ENCODE data around the gene ELL. TPM values are rescaled to one million over a fixed set of nuclear protein-coding genes. Genes with fewer than 3 reads are reported as not detected.

ELL gene
- polyA plus RNA-seq, 1 donor: 9.6 TPM

GRCh38 chr19:18519962-18520847 lies 1.7 kb downstream of the ELL start:
- Histone ChIP-seq H3K36me3 (ENCODE audit: control insufficient read depth, insufficient read depth, low read length) (no peaks in the 10 kb centered on the region), H3K9me3 (ENCODE audit: control insufficient read depth, low read depth, low read length) (no peaks in the 10 kb centered on the region), H3K4me1 (ENCODE audit: control insufficient read depth, insufficient read depth, low read length) (peaks cover 41% of the 10 kb centered on the region), H3K27me3 (ENCODE audit: control insufficient read depth, insufficient read depth, low read length) (no peaks in the 10 kb centered on the region), H3K27ac (ENCODE audit: low read length) (peak overlapping the region; percentile 98), H3K4me3 (ENCODE audit: low read length) (peak overlapping the region; percentile 97)
- no CpG with 5 or more reads among the region's 22 CpGs for WGBS (ENCODE audit: insufficient coverage, low lambda C conversion rate)
- peak; percentile 90 to 93 for DNase-seq

GRCh38 chr19:18518639-18519038 lies 3.2 kb downstream of the ELL start:
- Histone ChIP-seq H3K36me3 (ENCODE audit: control insufficient read depth, insufficient read depth, low read length) (no peaks in the 10 kb centered on the region), H3K27me3 (ENCODE audit: control insufficient read depth, insufficient read depth, low read length) (no peaks in the 10 kb centered on the region), H3K4me3 (ENCODE audit: low read length) (no peak overlapping the region), H3K27ac (ENCODE audit: low read length) (peak overlapping the region; percentile 98), H3K9me3 (ENCODE audit: control insufficient read depth, low read depth, low read length) (no peaks in the 10 kb centered on the region), H3K4me1 (ENCODE audit: control insufficient read depth, insufficient read depth, low read length) (peaks cover 54% of the 10 kb centered on the region)
- peak; percentile 58 to 60 for DNase-seq
- no CpG with 5 or more reads among the region's 9 CpGs for WGBS (ENCODE audit: insufficient coverage, low lambda C conversion rate)

- Histone ChIP-seq H3K27me3 (ENCODE audit: control insufficient read depth, insufficient read depth, low read length) (no peaks in the 10 kb centered on the region), H3K4me3 (ENCODE audit: low read length) (no peak overlapping the region), H3K36me3 (ENCODE audit: control insufficient read depth, insufficient read depth, low read length) (no peaks in the 10 kb centered on the region), H3K4me1 (ENCODE audit: control insufficient read depth, insufficient read depth, low read length) (peaks cover 54% of the 10 kb centered on the region), H3K9me3 (ENCODE audit: control insufficient read depth, low read depth, low read length) (no peaks in the 10 kb centered on the region), H3K27ac (ENCODE audit: low read length) (no peak overlapping the region)
- 90% methylated on average over 2 of the region's 4 CpGs for WGBS (ENCODE audit: insufficient coverage, low lambda C conversion rate)
- DNase-seq: no peak
Observed at GRCh38 chr19:18517606-18518005, 4.3 kb downstream of the ELL start.

GRCh38 chr19:18515959-18516358 lies 5.9 kb downstream of the ELL start:
- H3K36me3 ChIP-seq (ENCODE audit: control insufficient read depth, insufficient read depth, low read length): no peaks in the 10 kb centered on the region
- peak overlapping the region; percentile 91 for H3K27ac ChIP-seq (ENCODE audit: low read length)
- no CpG with 5 or more reads among the region's 5 CpGs for WGBS (ENCODE audit: insufficient coverage, low lambda C conversion rate)
- no peaks in the 10 kb centered on the region for H3K27me3 ChIP-seq (ENCODE audit: control insufficient read depth, insufficient read depth, low read length)
- peaks cover 54% of the 10 kb centered on the region for H3K4me1 ChIP-seq (ENCODE audit: control insufficient read depth, insufficient read depth, low read length)
- DNase-seq: no peak
- no peak overlapping the region for H3K4me3 ChIP-seq (ENCODE audit: low read length)
- H3K9me3 ChIP-seq (ENCODE audit: control insufficient read depth, low read depth, low read length): no peaks in the 10 kb centered on the region

GRCh38 chr19:18514800-18515682 lies 6.8 kb downstream of the ELL start:
- WGBS (ENCODE audit: insufficient coverage, low lambda C conversion rate): no CpG with 5 or more reads among the region's 17 CpGs
- Histone ChIP-seq H3K9me3 (ENCODE audit: control insufficient read depth, low read depth, low read length) (no peaks in the 10 kb centered on the region), H3K27ac (ENCODE audit: low read length) (peak overlapping the region; percentile 91), H3K36me3 (ENCODE audit: control insufficient read depth, insufficient read depth, low read length) (no peaks in the 10 kb centered on the region), H3K27me3 (ENCODE audit: control insufficient read depth, insufficient read depth, low read length) (no peaks in the 10 kb centered on the region), H3K4me1 (ENCODE audit: control insufficient read depth, insufficient read depth, low read length) (peaks cover 50% of the 10 kb centered on the region), H3K4me3 (ENCODE audit: low read length) (no peak overlapping the region)
- peak; percentile 93 to 96 for DNase-seq

- no CpG with 5 or more reads among the region's 11 CpGs for WGBS (ENCODE audit: insufficient coverage, low lambda C conversion rate)
- H3K4me3 ChIP-seq (ENCODE audit: low read length): no peak overlapping the region
- no peak overlapping the region for H3K27ac ChIP-seq (ENCODE audit: low read length)
- no peaks in the 10 kb centered on the region for H3K36me3 ChIP-seq (ENCODE audit: control insufficient read depth, insufficient read depth, low read length)
- H3K9me3 ChIP-seq (ENCODE audit: control insufficient read depth, low read depth, low read length): no peaks in the 10 kb centered on the region
- H3K27me3 ChIP-seq (ENCODE audit: control insufficient read depth, insufficient read depth, low read length): no peaks in the 10 kb centered on the region
- H3K4me1 ChIP-seq (ENCODE audit: control insufficient read depth, insufficient read depth, low read length): peaks cover 38% of the 10 kb centered on the region
- no peak for DNase-seq
Observed at GRCh38 chr19:18513868-18514267, 8.0 kb downstream of the ELL start.

GRCh38 chr19:18510216-18510615 lies 11.7 kb downstream of the ELL start:
- no CpG with 5 or more reads among the region's 8 CpGs for WGBS (ENCODE audit: insufficient coverage, low lambda C conversion rate)
- Histone ChIP-seq H3K27ac (ENCODE audit: low read length) (no peak overlapping the region), H3K27me3 (ENCODE audit: control insufficient read depth, insufficient read depth, low read length) (no peaks in the 10 kb centered on the region), H3K36me3 (ENCODE audit: control insufficient read depth, insufficient read depth, low read length) (no peaks in the 10 kb centered on the region), H3K4me3 (ENCODE audit: low read length) (no peak overlapping the region), H3K9me3 (ENCODE audit: control insufficient read depth, low read depth, low read length) (no peaks in the 10 kb centered on the region), H3K4me1 (ENCODE audit: control insufficient read depth, insufficient read depth, low read length) (peaks cover 47% of the 10 kb centered on the region)
- no peak for DNase-seq

GRCh38 chr19:18508585-18508984 lies 13.3 kb downstream of the ELL start:
- Histone ChIP-seq H3K9me3 (ENCODE audit: control insufficient read depth, low read depth, low read length) (no peaks in the 10 kb centered on the region), H3K4me1 (ENCODE audit: control insufficient read depth, insufficient read depth, low read length) (peaks cover 50% of the 10 kb centered on the region), H3K27ac (ENCODE audit: low read length) (peak overlapping the region; percentile 46), H3K36me3 (ENCODE audit: control insufficient read depth, insufficient read depth, low read length) (no peaks in the 10 kb centered on the region), H3K4me3 (ENCODE audit: low read length) (no peak overlapping the region), H3K27me3 (ENCODE audit: control insufficient read depth, insufficient read depth, low read length) (no peaks in the 10 kb centered on the region)
- WGBS (ENCODE audit: insufficient coverage, low lambda C conversion rate): no CpG with 5 or more reads among the region's 7 CpGs
- no peak for DNase-seq

GRCh38 chr19:18507727-18508440 lies 14.0 kb downstream of the ELL start:
- no peaks in the 10 kb centered on the region for H3K27me3 ChIP-seq (ENCODE audit: control insufficient read depth, insufficient read depth, low read length)
- H3K9me3 ChIP-seq (ENCODE audit: control insufficient read depth, low read depth, low read length): no peaks in the 10 kb centered on the region
- peak in 1 of 2 donors; percentile 75 for DNase-seq
- H3K36me3 ChIP-seq (ENCODE audit: control insufficient read depth, insufficient read depth, low read length): no peaks in the 10 kb centered on the region
- peak overlapping the region; percentile 46 for H3K27ac ChIP-seq (ENCODE audit: low read length)
- H3K4me1 ChIP-seq (ENCODE audit: control insufficient read depth, insufficient read depth, low read length): peaks cover 57% of the 10 kb centered on the region
- no peak overlapping the region for H3K4me3 ChIP-seq (ENCODE audit: low read length)
- no CpG with 5 or more reads among the region's 11 CpGs for WGBS (ENCODE audit: insufficient coverage, low lambda C conversion rate)
